Activated CD8-positive, alpha-beta memory T cell treated with anti-CD3 and anti-CD28 coated beads for 1 hour (primary cell): ENCODE measurements around the gene DNAJC2.
A peak's percentile ranks its signal among the peaks of the same experiment; 100 is the strongest.

ENCODE experiments used
- DNase-seq, 2 donors: peaks; one replicate each; pipeline ENCODE4 v3.0.0-alpha.2; 2020; ENCODE audit warnings: low read depth in 1 of 2; ENCODE audit errors: extremely low read depth in 1 of 2

The DNAJC2 gene, protein sequence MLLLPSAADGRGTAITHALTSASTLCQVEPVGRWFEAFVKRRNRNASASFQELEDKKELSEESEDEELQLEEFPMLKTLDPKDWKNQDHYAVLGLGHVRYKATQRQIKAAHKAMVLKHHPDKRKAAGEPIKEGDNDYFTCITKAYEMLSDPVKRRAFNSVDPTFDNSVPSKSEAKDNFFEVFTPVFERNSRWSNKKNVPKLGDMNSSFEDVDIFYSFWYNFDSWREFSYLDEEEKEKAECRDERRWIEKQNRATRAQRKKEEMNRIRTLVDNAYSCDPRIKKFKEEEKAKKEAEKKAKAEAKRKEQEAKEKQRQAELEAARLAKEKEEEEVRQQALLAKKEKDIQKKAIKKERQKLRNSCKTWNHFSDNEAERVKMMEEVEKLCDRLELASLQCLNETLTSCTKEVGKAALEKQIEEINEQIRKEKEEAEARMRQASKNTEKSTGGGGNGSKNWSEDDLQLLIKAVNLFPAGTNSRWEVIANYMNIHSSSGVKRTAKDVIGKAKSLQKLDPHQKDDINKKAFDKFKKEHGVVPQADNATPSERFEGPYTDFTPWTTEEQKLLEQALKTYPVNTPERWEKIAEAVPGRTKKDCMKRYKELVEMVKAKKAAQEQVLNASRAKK

GRCh38 chr7:103344453-103345149 is at the start of gene DNAJC2:
Gene DNAJC2 (minus strand): TSS chr7:103344767. CDS start chr7:103344622, 145 bp downstream.
- DNase-seq: peak; percentile 64 to 66

DNA sequence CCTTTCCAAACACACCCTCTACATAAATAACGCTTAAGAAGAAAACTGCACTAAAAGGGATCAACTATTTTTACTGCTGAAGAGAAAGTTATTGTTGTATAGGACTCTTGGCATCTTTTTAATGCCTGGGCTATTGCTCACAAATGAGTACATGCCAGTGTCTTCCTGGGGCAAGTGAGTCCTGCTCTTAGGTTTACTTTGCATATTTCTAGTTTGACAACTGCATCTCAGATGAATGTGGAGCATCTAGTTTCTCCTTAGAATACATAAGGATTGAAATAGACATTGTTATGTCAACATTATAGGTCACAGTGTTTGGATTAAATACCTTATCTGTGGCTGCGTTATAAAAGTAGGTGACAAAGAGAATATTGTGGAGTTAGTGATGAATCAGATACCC is 47.4 kb upstream of the DNAJC2 start:
- no peak for DNase-seq

DNA sequence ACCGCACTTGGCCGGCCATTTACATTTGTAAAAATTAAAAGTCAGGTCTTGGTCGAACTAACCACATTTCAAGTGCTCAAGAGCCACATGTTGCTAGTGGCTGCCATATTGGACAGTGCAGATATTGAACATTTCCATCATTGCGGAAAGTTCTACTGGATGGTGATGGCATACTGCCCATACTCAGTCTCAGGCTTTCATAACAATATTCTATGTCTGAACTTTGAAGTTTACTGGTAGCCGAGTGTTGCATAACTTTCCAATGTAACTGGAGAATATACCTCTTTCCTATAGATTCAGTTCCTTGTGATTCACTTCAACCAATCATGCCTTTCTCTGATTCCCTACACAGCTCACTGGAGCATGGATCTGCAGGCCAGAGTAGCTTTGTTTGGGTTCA is 46.6 kb upstream of the DNAJC2 start:
- DNase-seq: no peak

DNA sequence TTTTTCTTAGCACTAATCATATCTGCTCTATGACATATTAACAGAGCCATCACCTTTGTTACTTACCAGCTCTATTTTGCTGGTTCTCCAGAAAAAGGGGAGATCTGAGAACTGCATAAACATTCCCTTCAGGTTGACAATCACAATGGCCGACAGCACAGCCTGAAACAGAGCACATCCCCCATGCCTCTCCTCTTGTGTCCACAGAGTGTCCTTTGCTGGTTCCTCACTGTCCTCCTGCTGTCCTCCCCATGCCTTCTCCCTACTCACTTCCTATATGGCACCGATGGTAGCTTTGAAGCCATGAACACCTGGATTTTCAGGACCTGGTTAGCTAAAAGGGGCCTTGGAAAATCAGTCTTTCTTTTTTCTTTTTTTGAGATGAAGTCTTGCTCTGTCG is 44.7 kb upstream of the DNAJC2 start:
- no peak for DNase-seq

- no peak for DNase-seq
Measured at GRCh38 chr7:103388469-103389140, 44.0 kb upstream of the DNAJC2 start.

GRCh38 chr7:103387242-103387641 is 42.7 kb upstream of the DNAJC2 start:
- DNase-seq: no peak

GRCh38 chr7:103382032-103382402 is 37.5 kb upstream of the DNAJC2 start:
- DNase-seq: no peak

DNA sequence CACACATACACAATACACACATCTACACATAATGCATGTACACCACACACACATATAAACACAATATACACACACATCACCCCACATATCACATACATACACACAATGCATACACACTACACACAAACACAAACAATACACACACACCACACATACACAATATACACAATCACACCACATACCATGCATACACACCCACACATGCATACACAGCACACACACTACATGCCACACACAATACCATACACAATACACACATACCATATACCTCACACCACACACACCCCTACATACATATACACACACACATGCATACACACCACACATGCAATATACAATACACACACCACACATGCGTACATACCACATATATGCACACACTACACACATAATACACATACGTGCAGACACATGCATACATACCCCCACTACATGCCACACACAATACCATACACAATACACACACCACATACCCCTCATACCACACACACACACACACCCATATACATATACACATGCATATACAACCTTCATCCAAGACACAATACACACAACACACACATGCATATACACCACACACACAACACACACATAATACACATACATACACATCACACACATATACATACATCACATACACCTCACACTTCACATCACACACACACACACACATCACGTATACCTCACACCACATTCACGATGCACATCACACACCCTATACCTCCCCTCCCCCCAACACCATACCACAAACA is 36.9 kb upstream of the DNAJC2 start:
- DNase-seq: no peak

DNA sequence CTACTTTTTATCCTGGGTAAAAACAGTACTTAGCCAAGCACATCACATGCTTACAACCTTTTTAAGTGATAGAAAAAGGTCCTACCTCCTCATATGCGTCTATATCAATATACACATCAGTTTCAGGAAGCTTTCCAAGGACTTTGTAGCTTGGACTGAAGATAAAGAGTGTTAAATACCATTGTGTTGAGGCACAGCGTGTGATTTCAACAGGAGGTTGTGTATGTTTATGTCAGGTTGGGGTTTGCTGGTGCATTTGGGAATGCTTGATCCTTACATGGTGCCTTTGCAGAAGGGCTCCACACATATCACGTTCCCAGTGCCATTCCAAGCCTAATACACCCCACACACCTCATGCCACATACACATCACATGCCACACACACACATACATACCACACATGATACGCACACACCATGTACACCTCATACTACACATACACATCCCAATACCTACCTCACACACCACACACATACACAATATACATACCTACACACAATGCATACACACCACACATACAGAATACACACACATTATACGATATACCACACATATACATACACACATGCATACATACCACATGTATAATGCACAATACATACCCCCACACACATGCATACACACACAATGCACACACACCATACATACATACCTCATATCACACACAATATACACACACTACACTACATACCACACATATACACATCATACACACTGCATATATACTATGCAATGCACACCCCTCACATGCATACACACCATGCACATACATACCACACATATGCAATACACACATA is 36.0 kb upstream of the DNAJC2 start:
- DNase-seq: no peak

DNA sequence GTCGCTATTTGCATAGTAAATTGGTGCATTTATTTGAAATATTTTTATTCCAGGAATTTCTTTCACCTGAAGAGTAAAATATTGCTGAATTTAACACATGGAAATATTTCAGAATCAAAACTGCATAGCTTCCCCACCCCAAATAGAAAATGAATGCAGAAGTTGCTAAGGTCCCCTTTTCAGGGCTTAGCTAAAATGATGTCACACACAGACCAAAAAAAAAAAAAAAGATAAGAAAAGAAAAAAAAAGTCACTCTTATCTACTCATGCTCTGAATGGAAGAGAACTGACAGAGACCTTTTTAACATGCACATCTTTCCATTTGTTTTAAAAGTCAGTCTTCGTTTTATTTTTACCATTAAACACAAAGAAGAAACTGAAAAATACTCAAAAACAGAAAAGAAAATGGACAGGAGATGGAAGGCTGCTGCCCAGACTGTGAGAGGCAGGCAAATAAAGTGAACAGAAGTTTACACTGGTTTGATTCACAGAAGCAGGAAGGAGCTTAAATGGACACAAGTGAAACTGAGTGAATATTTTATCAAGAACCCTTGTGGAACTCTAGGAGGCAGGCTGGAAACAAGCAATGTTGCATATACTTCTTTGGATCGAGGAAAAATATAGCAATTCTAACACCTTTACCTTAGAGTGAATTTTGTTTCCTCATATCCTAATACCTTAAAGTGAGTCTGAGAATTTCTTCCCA is 34.9 kb upstream of the DNAJC2 start:
- DNase-seq: no peak

DNA sequence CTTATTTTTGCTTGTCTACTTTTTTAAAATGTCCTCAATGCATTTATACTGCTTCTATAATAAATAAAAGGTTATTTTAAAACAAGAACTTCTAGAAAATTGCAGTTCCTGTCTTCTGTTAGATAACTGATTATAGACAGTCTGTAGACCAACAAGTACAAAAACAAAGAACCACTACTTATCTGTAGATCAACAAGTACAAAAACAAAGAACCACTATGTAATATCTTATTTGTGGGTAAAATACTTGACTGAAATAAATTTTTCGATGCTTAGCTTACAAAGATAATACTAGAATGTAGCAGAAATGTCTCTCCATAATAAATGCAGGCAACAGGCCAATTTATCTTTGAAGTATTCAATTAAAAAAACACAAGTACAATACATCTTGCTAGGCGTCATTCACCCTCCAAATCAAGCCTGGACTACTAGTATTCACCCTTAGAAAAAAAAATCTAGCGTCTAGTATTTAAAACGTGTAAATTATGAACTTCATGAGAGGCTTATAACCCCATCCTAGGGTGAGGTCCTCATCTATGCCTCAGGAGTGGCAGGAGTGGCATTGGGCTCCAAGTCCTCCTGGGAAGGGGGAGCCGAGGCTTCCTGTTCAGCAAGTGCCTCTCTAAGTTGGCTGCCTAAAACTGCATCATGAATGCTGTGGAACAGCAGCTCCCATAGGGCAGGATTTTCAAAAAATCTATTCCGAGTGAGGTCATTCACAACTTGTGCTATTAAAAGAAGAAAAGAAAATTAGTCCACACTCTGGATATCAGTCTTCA is 29.5 kb upstream of the DNAJC2 start:
- DNase-seq: no peak

DNA sequence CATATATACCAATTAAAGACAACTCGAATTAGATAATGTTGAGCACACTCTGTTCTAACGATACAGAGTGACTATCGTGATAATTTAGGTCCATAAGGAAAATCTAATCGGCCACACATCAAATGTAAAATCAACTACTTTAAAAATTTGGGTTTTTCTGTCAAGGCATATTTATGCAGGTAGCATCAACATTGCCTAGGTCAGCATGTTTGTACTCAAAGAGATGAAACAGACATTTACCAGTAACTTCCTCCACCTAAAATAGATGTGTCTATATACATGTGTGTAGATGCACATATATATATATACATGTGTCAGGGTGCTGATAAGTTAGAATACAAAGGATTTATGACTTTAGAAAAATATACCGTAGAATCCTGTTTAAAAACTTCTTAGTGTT is 24.9 kb upstream of the DNAJC2 start:
- DNase-seq: no peak

- no peak for DNase-seq
Measured at GRCh38 chr7:103349805-103350204, 5.2 kb upstream of the DNAJC2 start.

DNA sequence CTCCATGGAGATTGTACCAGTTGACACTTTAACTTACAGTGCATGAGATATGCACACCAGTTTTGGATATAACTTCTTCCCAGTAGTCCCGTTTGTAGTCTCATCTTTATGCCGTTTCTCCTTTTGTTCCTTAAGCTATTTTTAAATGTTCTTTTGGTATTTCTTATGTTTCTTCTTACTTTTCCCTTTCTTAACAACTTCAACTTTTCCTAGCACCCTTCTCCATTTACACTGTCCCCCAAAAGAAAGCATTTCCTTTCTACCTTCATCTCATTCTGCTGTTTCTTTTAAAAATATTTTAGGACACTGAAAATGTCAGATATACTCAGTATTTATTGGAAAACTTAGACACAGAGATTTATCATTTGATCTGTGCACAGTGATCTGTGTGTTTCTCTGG is 4.4 kb upstream of the DNAJC2 start:
- DNase-seq: no peak

DNA sequence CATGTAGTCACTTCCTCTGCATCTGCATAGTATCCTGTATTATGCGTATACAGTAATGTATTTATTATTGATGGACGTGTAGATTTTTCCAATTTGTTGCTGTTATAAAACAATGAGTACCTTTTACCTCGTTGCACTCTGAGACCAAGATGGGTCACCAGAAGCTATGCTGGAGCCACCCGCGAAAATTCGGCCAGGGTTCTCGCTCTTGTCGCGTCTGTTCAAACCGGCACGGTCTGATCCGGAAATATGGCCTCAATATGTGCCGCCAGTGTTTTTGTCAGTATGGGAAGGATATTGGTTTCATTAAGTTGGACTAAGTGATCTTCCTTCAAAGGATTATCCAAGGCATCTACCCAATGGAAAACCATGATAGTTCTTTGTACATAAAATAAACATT is 3.9 kb upstream of the DNAJC2 start:
- no peak for DNase-seq

- peak; percentile 57 to 62 for DNase-seq
Measured at GRCh38 chr7:103347507-103348267, 3.1 kb upstream of the DNAJC2 start, which contains the start of gene PSMC2. Gene PSMC2 (plus strand): TSS chr7:103347643. CDS start chr7:103347712, 69 bp downstream.

GRCh38 chr7:103346396-103346795 is 1.8 kb upstream of the DNAJC2 start:
- DNase-seq: no peak
